Bronchial smooth muscle cell (primary cell): ENCODE measurements around the gene ATG5. TPM values are rescaled to one million over a fixed set of nuclear protein-coding genes. Genes with fewer than 3 reads are reported as not detected.

Experiments used
- total RNA-seq: library from RNA; depleted of rRNA; stranded (reverse); fragments of >200 nt; gene quantifications from 2 replicates; pipeline ENCODE4 v1.2.1, GENCODE V29; 2014

Gene ATG5
- total RNA-seq = 45.9 and 48.4 TPM in 2 replicates

GRCh38 chr6:106325336-106326178 lies at the start of gene ATG5:
ATG5 (minus strand) TSS chr6:106325760; CDS start chr6:106316208, 9,552 bp downstream.

DNA sequence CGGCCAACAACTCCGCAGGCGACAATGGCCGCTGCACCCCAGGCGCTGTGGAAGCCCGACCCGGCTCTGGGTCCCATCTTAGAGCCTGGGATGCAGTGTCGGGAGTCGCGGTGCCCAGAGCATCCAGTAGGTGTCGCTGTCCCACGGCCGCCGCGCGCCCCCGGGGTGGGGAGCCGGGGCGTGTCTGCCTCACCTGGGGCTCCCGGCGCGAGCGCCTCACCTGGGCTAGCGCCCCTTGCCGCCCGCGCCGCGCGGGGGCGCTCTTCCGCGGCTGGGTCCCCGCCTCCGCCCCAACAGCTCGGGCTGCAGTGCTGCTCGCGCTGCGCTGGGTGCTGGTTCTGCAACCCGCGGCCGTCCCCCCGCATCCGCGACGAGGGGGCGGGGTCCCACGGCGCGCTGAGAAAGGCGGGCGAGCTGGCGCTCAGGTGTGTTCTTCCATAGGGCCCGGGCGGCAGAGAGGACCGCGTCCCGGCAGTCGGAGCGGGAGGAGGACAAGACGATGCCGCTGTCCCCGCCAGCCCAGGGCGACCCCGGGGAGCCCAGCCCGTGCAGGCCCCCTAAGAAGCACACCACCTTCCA lies 34.9 kb upstream of the ATG5 start, which contains the start of gene CRYBG1:
TSS of gene CRYBG1 (plus strand) at position 308 of the 579 bp plus-strand sequence. CDS start at position 500, 192 bp downstream.

Other genes with a start within 250 kb of the ATG5 start
- gene PRDM1, start 239.4 kb downstream of the ATG5 start, total RNA-seq = 0.95 and 1.2 TPM in 2 replicates
- 4.0 and 8.0 TPM in 2 replicates for gene CRYBG1, start 35.0 kb upstream of the ATG5 start, total RNA-seq